NCI-H526 (cell line): ENCODE measurements around the gene CELF4.
A peak's percentile ranks its signal among the peaks of the same experiment; 100 is the strongest.

ENCODE experiments used
- DNase-seq, 2 experiments: peaks; one replicate each; lab custom pipeline; 2025; lab: John Stamatoyannopoulos, UW

The CELF4 gene

GRCh38 chr18:37565101-37565976, at the start of gene CELF4:
Gene CELF4, minus strand, starts transcription at chr18:37565798.
- DNase-seq = peak; percentile 30 to 77

- no peak for DNase-seq
These were observed 47.6 kb upstream of the CELF4 start for GRCh38 chr18:37613253-37613565.

GRCh38 chr18:37612524-37613252, 47.1 kb upstream of the CELF4 start:
- DNase-seq = no peak

DNA sequence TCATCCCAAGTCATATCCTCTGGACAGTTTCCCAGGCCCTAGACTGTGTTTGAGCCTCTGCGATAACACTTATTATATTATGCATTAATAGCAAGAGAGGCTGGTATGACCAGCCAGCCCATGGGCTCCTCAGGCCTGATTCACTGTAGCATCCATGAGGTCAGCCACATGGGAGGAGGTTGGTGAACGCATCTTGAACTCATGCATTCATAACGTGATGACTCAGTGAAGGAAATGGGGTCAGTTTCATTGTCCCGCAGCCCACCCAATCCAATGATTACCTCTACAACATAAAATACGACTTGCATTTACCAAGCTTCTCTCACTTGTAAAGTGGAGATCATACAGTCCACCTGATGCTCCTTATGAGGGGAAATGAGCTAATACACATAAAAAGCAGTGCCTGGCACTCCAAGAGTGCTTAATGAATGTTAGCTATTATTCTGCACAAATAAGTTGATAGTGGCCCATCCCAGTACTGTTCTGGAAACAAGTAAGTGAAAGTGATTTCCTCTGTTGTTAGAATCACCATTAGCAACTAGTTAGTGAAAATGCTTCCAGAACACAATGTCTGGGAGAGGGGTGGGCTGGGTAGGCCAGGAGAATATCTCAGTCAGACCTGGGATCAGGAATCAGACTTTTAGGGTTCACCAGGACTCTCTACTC, 46.1 kb upstream of the CELF4 start:
- DNase-seq = no peak

DNA sequence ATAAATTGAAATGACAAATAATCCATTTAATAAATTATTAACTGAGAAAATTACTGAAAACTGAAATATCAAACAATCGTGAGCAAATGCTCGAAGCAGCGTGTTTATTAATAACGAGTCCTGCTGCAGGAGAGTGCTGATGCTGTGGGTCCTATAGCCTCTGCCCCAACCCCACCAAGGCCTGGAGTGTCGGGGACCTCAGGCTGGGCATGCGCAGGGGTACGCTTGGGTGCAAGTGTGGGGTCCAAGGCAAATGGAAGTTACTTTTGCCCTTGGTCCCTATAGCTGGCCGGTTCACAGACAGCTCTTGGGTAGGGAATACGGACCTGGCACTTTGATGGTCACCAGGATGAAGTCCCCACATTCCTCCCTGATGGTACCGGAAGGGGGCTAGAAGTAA, 43.3 kb upstream of the CELF4 start:
- DNase-seq = no peak

DNA sequence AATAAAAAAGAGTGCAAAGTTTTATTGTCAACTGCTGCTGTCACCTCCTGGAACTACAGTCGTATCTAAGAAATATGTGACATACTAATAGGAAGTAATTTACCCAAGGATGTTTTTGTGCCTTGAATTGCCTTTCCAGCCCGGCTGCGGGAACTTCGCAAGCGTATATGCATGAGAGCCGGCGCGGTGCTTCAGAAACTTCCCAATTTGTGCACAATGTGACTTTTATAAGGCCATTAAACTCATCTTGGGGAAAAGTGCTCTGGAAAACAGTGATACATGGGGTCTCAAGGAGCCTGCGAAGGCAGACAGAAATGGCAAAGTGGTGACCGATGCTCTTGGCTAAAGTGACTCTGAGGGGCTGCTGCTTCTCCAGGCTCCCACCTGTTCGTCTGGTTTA, 41.7 kb upstream of the CELF4 start:
- DNase-seq = no peak

- no peak for DNase-seq
These were observed 38.4 kb upstream of the CELF4 start for GRCh38 chr18:37604032-37604431.

DNA sequence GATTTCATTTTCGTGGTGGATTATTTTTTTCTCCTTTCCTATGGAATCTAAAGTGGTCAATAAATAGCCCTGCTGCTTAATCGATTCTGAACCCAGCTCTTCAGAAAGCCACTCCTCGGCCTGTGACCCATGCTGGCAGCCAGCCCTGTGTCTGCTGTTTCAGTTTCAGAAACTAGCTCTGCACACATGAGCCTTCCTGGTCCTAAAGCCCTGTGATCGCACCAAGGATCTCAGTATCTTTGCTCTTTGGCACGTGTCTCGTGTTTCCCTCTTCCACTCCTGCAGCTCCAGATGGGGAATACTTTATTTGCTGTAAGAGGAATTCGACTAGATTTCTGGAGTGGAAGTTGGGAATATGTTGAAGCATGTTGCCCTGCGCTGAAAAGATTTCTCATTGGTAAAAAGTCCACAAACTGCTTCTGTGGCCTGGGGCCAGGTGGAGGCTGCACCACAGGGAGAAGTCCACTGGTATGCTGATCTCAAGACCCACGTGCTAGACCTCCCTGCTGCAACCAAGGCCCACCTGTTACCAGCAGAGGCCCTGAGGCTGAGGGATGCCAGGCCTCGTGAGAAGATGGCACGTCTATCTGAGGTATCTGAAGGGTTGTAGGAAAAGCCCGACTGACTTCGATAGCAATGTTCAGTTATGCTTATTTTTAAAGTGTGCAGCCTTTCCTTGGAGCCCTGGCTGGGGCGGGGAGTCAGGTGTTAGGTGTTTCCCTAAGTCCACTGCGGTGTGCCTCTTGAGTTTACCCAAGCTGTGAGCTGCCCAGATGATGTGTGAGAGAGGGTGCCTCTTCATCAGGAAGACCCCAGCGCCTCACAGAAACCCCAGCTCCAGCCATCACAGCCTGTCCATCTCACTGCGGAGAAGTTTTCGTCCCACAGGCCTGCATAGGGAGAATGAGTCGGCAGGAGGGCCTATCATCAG, 33.6 kb upstream of the CELF4 start:
- no peak for DNase-seq

DNA sequence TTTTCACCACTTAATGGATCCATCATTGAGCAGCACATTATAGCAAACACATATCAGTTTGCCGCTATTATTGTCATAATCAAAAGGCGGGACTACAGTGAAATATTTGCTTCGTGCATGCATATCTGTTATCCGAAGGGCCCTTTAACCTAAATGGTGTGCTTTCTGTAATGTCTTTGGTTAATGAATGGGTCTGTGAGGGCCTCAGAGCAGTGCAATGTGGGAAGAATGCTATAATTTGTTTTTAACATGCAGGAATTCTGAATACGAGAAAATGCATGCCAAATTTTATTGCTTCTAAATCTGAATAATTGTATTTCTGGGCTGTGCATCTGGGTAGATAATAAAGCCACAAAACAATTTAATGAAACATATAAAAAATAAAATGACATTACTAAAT, 32.8 kb upstream of the CELF4 start:
- DNase-seq = no peak

DNA sequence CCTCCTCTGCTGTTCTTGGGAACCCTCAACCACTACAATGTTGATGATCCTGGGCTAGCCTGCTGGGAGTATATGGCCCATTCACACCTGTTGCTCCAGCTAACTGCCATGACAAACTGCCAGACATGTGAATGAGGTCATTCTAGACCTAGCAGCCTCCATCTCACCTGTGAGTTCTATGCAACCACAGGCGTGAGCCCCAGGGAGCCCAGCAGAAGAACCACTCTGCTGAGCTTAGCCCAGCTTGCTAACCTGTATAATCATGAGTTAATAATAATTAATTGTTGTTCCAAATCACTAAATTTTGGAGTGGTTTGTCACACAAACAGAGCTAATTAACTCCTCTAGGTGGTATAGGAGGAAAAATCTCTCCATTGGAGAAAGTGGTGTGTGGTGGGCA, 24.7 kb upstream of the CELF4 start:
- no peak for DNase-seq

DNA sequence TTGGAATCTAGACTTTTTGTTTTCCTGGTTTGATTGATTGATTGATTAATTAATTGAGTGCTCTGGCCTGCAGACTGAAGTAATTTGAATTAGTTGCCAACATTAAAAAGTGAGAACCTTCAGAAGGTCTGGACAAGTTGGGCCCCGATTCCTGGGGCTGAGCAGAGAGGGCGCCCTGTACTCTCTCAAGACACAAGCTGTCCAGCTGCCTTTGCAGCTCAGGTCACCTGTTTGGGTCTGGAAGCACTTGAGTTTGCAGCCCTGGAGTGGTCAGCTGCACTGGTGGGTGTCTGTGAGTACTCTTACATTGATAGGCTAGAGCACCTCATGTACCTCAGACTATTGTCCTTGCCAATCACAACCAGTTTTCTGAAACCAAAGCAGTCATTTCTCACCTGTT, 22.7 kb upstream of the CELF4 start:
- no peak for DNase-seq

DNA sequence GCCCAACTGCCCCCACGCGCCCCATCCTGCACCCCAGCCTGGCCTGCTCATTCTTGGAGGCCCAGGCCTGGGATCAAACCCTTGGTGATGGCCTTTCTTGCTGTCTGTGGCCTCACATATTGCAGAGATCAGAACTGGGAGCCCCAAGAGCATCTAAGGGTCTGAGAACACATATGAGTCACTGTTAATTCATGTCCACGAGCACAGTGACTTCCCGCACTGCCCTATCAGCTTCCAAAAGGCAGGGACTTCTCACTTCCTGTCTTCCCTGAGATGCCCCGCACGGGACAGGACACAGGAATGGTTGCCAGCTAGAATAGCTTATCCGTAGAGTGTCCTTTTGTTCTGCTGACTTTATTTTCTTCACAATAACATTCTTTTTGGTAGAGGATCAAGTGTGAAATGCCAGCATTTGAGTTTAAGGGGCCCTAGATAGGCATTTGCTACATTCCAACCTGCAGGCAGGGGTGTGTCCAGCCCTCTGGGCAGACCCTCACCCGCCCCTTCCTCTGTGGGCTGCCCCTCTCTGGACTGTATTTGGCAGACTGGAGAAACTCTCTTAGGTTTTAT, 21.1 kb upstream of the CELF4 start:
- DNase-seq = no peak

- peak in 1 of 2 experiments; percentile 7 for DNase-seq
These were observed 19.5 kb upstream of the CELF4 start for GRCh38 chr18:37584952-37585695.

DNA sequence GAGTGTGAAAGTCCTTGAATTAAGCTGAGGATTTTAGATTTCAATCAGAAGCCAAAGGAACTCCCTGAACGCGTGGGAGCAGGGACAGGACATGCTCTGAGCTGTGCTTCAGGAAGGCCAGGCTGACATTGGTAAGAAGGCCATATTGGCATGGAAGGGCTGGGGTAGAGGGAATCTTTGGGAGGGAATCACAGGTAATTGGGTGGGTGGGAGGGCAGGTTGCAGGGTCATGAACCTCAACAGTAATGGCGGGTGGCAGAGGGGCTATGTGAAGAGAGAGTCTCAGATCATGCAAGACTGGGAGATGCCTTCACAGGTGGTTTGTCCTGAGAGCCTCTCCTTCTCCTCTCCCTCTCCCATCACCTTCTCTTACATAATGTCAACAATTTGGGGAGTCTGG, 18.6 kb upstream of the CELF4 start:
- no peak for DNase-seq

GRCh38 chr18:37582261-37582660, 16.7 kb upstream of the CELF4 start:
- DNase-seq = no peak

GRCh38 chr18:37578886-37579513, 13.4 kb upstream of the CELF4 start:
- DNase-seq = peak; percentile 5 to 61

- no peak for DNase-seq
These were observed 12.6 kb upstream of the CELF4 start for GRCh38 chr18:37578182-37578678.

GRCh38 chr18:37577051-37577611, 11.5 kb upstream of the CELF4 start:
- DNase-seq = no peak

DNA sequence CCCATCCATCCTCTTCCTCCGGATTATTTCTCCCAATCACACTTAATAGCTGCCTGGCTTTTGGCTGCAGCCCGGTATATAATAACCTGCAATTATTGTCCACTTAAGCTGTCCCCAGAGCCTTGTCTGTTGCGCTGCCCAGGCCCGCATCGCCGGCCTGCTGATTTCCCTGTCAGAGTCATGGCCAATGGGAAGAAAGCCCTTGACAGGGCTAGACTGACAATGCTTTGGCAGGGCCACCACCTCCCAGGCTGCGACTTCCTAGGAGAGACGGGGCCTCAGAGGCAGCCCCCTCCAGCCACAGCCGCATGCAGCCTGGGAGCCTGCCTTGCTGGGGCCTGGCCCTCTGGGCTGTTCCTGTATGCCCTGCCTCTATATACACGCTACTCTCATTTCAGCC, 10.0 kb upstream of the CELF4 start:
- no peak for DNase-seq

- DNase-seq = no peak
These were observed 8.5 kb upstream of the CELF4 start for GRCh38 chr18:37574113-37574512.
